HepG2 (cell line): ENCODE measurements around the gene NONO. TPM values are rescaled to one million over a fixed set of nuclear protein-coding genes. Genes with fewer than 3 reads are reported as not detected.

ENCODE experiments used
- ATAC-seq: fragments of 200-7000 bp; cut with Tn5 transposase; 3 replicates; pipeline ENCODE4 v1.9.1; 2020; ENCODE audit warnings: mild to moderate bottlenecking, moderate library complexity
- BruUV-seq: library from RNA; stranded (reverse); fragments of 400-500 nt; replicated peaks from 2 replicates; lab custom pipeline; 2021; lab: Mats Ljungman, UMichigan
- CTCF ChIA-PET: fragments of 300-600 bp; formaldehyde crosslinking; extraction: SDS; loops from one replicate; lab custom pipeline; 2021; ENCODE audit warnings: low total read pairs, inconsistent platforms, low intra/inter-chr PET ratio; lab: Yijun Ruan, JAX
- POLR2A ChIA-PET: fragments of 350-600 bp; sonication (Branson Sonifier 250); formaldehyde crosslinking; loops from one replicate; lab custom pipeline; 2020; ENCODE audit warnings: antibody characterized with exemption, inconsistent platforms; lab: Yijun Ruan, JAX
- DNase-seq: peaks from one replicate; pipeline ENCODE4 v3.0.0-alpha.2; 2015; ENCODE audit warnings: low spot score
- FAIRE-seq: peaks from 3 replicates; lab custom pipeline; 2011; peaks lifted over from hg19 to GRCh38; lab: Jason Lieb, UNC
- H2AFZ ChIP-seq: one replicate; pipeline ENCODE4 v1.6.1; 2011; ENCODE audit warnings: low read length, inconsistent platforms
- H3K27ac ChIP-seq: fragments of 300-600 bp; 3 replicates; pipeline ENCODE4 v1.8.0; 2011; ENCODE audit warnings: mixed run types, mild to moderate bottlenecking, mixed read lengths, low read length, inconsistent platforms; ENCODE audit not compliant: insufficient read depth; ENCODE audit errors: extremely low read length
- H3K27me3 ChIP-seq, 2 experiments: fragments of 200-600 bp in 1 of 2; 2 replicates in 1 of 2; 3 replicates in 1 of 2; pipeline versions ENCODE4 v1.6.0 to v1.8.0; 2011; ENCODE audit warnings: low read length in 2 of 2, mild to moderate bottlenecking in 2 of 2, moderate library complexity in 2 of 2, inconsistent platforms in 1 of 2; ENCODE audit not compliant: insufficient read depth in 2 of 2, control insufficient read depth in 1 of 2
- H3K36me3 ChIP-seq, 2 experiments: fragments of 200-600 bp in 1 of 2; replicated peaks in 1 of 2; 2 replicates in 1 of 2; 3 replicates in 1 of 2; pipeline versions ENCODE4 v1.5.1 to v1.8.0; 2011; ENCODE audit warnings: low read length in 2 of 2, inconsistent platforms in 1 of 2; ENCODE audit not compliant: insufficient read depth in 2 of 2, control insufficient read depth in 1 of 2
- H3K4me1 ChIP-seq: 2 replicates; pipeline ENCODE4 v1.5.1; 2012; ENCODE audit warnings: low read length, inconsistent platforms; ENCODE audit not compliant: insufficient read depth
- H3K4me2 ChIP-seq: 2 replicates; pipeline ENCODE4 v1.6.0; 2011; ENCODE audit warnings: low read depth, low read length, inconsistent platforms
- H3K4me3 ChIP-seq, 3 experiments: fragments of 200-600 bp in 1 of 3; sonication (generic), shearing (Covaris generic) in 1 of 3; replicated peaks in 1 of 3; 2 replicates each; pipeline ENCODE4 v1.5.1; 2011 to 2016; ENCODE audit warnings: low read length in 3 of 3, inconsistent platforms in 2 of 3, low read depth in 2 of 3, mild to moderate bottlenecking in 2 of 3, control low read depth in 1 of 3, mixed read lengths in 1 of 3; ENCODE audit not compliant: insufficient read depth in 1 of 3
- H3K79me2 ChIP-seq: one replicate; pipeline ENCODE4 v1.6.1; 2011; ENCODE audit warnings: low read length, inconsistent platforms; ENCODE audit not compliant: insufficient read depth
- H3K9ac ChIP-seq: 2 replicates; pipeline ENCODE4 v1.6.0; 2011; ENCODE audit warnings: mild to moderate bottlenecking, low read depth, low read length, inconsistent platforms; ENCODE audit not compliant: insufficient read depth
- H3K9me3 ChIP-seq: 2 replicates; pipeline ENCODE4 v1.5.1; 2012; ENCODE audit warnings: mild to moderate bottlenecking, low read length
- H4K20me1 ChIP-seq: 2 replicates; pipeline ENCODE4 v1.6.0; 2011; ENCODE audit warnings: inconsistent platforms, mild to moderate bottlenecking, low read length, moderate library complexity; ENCODE audit not compliant: insufficient read depth
- FOXO1 ChIP-seq: sonication (generic); formaldehyde crosslinking; IDR thresholded peaks from 2 replicates; pipeline ENCODE4 v1.4.0; 2020; ENCODE audit warnings: missing genetic modification reagents
- GATAD2A ChIP-seq: IDR thresholded peaks from 2 replicates; pipeline ENCODE4 v1.6.1; 2016
- NR2C2 ChIP-seq: sonication (generic); formaldehyde crosslinking; IDR thresholded peaks from 2 replicates; pipeline ENCODE4 v1.4.0; 2020; ENCODE audit warnings: missing genetic modification reagents, mild to moderate bottlenecking, moderate library complexity, borderline replicate concordance
- ONECUT2 ChIP-seq: sonication (generic); formaldehyde crosslinking; IDR thresholded peaks from 2 replicates; pipeline ENCODE4 v1.4.0; 2020; ENCODE audit warnings: missing genetic modification reagents
- SKI ChIP-seq: fragments of 450-650 bp; IDR thresholded peaks from one replicate; pipeline ENCODE4 v1.6.1; 2018; ENCODE audit warnings: mild to moderate bottlenecking; ENCODE audit not compliant: partially characterized antibody
- SMC3 ChIP-seq: IDR thresholded peaks from 2 replicates; pipeline ENCODE4 v1.6.1; 2011; ENCODE audit warnings: low read length, improper control_type of control experiment
- TCF7 ChIP-seq: sonication (generic); IDR thresholded peaks from 2 replicates; pipeline ENCODE4 v1.6.1; 2016; ENCODE audit warnings: antibody characterized with exemption, low read depth
- TEAD3 ChIP-seq: optimal IDR thresholded peaks from 2 replicates; pipeline ENCODE3; 2016; ENCODE audit warnings: borderline replicate concordance
- ZNF256 ChIP-seq: sonication (generic); formaldehyde crosslinking; conservative IDR thresholded peaks from 2 replicates; pipeline ENCODE4 v1.4.0; 2020; ENCODE audit warnings: missing genetic modification reagents
- ZNF333 ChIP-seq: sonication (generic); formaldehyde crosslinking; IDR thresholded peaks from 2 replicates; pipeline ENCODE4 v1.4.0; 2020; ENCODE audit warnings: mild to moderate bottlenecking, missing genetic modification reagents, borderline replicate concordance
- ZNF484 ChIP-seq: sonication (generic); formaldehyde crosslinking; IDR thresholded peaks from 2 replicates; pipeline ENCODE4 v1.5.1; 2020; ENCODE audit warnings: mild to moderate bottlenecking, low read depth, missing genetic modification reagents, borderline replicate concordance
- ZNF567 ChIP-seq: sonication (generic); formaldehyde crosslinking; IDR thresholded peaks from 2 replicates; pipeline ENCODE4 v1.8.1; 2023; ENCODE audit warnings: mild to moderate bottlenecking, missing genetic modification reagents, borderline replicate concordance
- WGBS: methylation state at CpG from one replicate; pipeline ENCODE4 v1.1.6; 2017; ENCODE audit warnings: low lambda C conversion rate; 5-methylcytosine and 5-hydroxymethylcytosine counted together
- in situ Hi-C: cut with HindIII; loops from 2 replicates; pipeline ENCODE4 v1.10.0; 2017; ENCODE audit warnings: low pct_unique_long_range_greater_than_20kb; ENCODE audit not compliant: extremely low pct_ligation_motif_present
- intact Hi-C: fragments of 100-400 bp; cut with micrococcal nuclease; formaldehyde crosslinking; loops from one replicate; pipeline ENCODE4 v1.10.0; 2022; ENCODE audit not compliant: unreplicated experiment
- polyA plus RNA-seq, 8 experiments: library from polyadenylated mRNA; depleted of rRNA in 3 of 8; stranded (reverse) in 7 of 8; unstranded in 1 of 8; fragments of >200 nt; fragmentation: Illumina TruSeq in 4 of 8; extraction: Trizol in 4 of 8; gene quantifications; 2 replicates each; pipeline versions ENCODE4 v1.2.1 to v1.2.3, GENCODE V29; 2011 to 2016; ENCODE audit warnings: low read depth in 4 of 8, missing spikeins in 1 of 8, mixed read lengths in 1 of 8; ENCODE audit not compliant: insufficient read depth in 1 of 8
- total RNA-seq, 5 experiments: library from RNA; depleted of rRNA; stranded (reverse); fragments of >200 nt; fragmentation: Illumina TruSeq; extraction: Trizol; gene quantifications; 2 replicates each; pipeline ENCODE4 v1.2.3, GENCODE V29; 2016; ENCODE audit warnings: low read depth in 1 of 5
- TF ChIP-seq, protein P1 (sequence below): IDR thresholded peaks from 2 replicates; pipeline ENCODE4 v1.6.1; 2012; ENCODE audit warnings: inconsistent platforms

Gene NONO
- total and polyA plus RNA-seq, 2 of the 13 experiments (the other 11 are each of a cell fraction or from before 2014, with no cell fraction given), result 408 to 605 TPM

DNA sequence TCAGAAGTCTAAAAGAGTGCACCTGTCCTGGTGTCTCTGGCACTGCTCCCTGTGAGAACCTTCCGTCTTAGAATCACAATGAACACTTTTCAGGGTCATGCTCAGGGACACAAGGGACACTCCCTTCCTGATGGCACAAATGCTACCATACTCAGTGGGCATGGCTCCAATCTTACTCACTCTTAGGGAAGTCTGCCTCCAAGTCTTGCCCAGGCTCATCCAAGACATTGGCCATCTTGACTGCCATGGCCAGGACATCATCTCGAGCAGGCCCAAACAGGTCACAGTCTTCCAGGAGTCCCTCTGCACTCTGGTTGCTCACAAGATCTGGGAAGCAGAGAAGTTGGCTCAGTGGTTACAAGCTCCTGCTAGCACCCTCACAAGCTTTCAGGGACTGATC, 38.3 kb upstream of the NONO start:
- no peak overlapping the region for H3K9ac ChIP-seq
- POLR2A ChIA-PET, result interaction anchor here (1.1 to 1.8 kb wide), 2 partner anchors 9 to 10 kb away, joined by 4 to 5 read pairs; partner anchors contain the start of gene ZMYM3
- H3K36me3 ChIP-seq, result peaks cover 16 to 55% of the 10 kb centered on the region in 2 experiments
- no peak overlapping the region for H3K27ac ChIP-seq
- no TSS peak for BruUV-seq
- no peaks in the 10 kb centered on the region for H3K9me3 ChIP-seq
- FAIRE-seq (no peak), ATAC-seq (no peak), DNase-seq (no peak)
- H2AFZ ChIP-seq, result no peak overlapping the region
- H3K79me2 ChIP-seq, result no peaks in the 10 kb centered on the region
- in situ Hi-C loops, result no loop called here
- no peaks in the 10 kb centered on the region for H4K20me1 ChIP-seq
- intact Hi-C loops, result no loop called here
- TF ChIP-seq FOXO1 (CRISPR knock-in tag) (no peak), ONECUT2 (no peak), TCF7 (no peak), ZNF484 (CRISPR knock-in tag) (no peak), NR2C2 (CRISPR knock-in tag) (no peak), TEAD3 (CRISPR knock-in tag) (no peak), ZNF567 (CRISPR knock-in tag) (no peak), ZNF333 (CRISPR knock-in tag) (no peak), SKI (no peak), ZNF256 (CRISPR knock-in tag) (no peak), SMC3 (no peak), GATAD2A (CRISPR knock-in tag) (no peak)
- TF ChIP-seq, protein P1, sequence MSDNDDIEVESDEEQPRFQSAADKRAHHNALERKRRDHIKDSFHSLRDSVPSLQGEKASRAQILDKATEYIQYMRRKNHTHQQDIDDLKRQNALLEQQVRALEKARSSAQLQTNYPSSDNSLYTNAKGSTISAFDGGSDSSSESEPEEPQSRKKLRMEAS, result no peak
- TF ChIP-seq, all 625 proteins: peak for 0
- H3K4me2 ChIP-seq, result no peak overlapping the region
- WGBS, result 100% methylated on average over 1 of the region's 2 CpGs
- H3K4me1 ChIP-seq, result no peaks in the 10 kb centered on the region
- CTCF ChIA-PET, result no interaction called here
- H3K4me3 ChIP-seq, result no peak overlapping the region
- no peaks in the 10 kb centered on the region for H3K27me3 ChIP-seq
